Activated gamma-delta T cell (primary cell): ENCODE data around the gene EXPH5.

ENCODE experiments used
- DNase-seq: peaks from one replicate; lab custom pipeline; 2025; lab: John Stamatoyannopoulos, UW

The EXPH5 gene

DNA sequence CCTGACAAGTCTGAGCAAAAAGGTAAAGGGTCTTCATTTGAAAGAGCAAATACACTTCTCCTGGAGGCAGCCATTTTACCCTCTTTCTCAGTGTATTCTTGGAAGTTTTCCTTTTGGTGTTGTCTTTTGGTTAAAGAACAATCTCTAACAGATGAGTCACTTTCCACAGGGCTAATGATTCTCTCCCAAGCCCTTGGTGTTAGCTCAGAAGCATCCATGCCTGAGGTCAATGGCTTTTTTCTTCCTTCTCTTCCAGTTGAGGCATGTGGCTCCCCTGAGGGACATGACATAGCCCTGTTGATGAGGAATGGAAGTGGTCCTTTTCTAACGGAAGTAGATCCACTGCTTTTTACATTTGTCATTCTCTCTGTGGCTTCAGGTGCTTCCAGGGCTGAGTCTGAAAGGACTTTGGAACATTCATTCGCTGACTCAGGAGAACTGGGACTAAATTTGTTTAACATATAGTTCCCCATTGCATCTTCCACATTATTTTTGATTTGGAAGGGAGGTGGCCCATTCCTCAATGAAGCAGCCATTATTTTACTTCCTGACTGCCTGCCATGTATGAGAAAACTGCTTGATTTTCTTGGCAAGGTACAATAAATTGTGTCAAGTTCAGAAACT lies 81.6 kb downstream of the EXPH5 start:
- DNase-seq, result no peak

GRCh38 chr11:108508653-108509593 lies 84.6 kb downstream of the EXPH5 start:
- no peak for DNase-seq

DNA sequence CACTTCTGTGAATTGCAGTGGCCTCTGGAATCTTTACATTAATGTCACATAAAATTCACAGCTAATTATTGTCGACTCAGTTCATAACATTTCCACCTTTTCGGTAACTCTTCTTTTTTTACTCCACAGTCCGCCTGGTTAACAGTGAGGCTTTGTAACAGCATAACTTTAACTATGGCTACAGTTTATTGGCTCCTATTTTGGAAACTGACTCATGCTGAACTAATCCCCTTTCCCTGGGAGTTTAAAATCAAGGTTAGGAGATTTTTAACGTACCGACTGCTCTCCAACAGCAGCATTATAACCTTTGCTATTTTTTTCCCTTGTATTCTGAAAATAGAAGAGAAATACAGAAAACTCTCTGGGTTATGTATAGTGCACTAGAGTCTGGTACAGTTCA lies 92.2 kb downstream of the EXPH5 start:
- no peak for DNase-seq

- no peak for DNase-seq
These were observed 92.8 kb downstream of the EXPH5 start for GRCh38 chr11:108500721-108501120.

GRCh38 chr11:108500169-108500568 lies 93.4 kb downstream of the EXPH5 start:
- DNase-seq, result no peak

DNA sequence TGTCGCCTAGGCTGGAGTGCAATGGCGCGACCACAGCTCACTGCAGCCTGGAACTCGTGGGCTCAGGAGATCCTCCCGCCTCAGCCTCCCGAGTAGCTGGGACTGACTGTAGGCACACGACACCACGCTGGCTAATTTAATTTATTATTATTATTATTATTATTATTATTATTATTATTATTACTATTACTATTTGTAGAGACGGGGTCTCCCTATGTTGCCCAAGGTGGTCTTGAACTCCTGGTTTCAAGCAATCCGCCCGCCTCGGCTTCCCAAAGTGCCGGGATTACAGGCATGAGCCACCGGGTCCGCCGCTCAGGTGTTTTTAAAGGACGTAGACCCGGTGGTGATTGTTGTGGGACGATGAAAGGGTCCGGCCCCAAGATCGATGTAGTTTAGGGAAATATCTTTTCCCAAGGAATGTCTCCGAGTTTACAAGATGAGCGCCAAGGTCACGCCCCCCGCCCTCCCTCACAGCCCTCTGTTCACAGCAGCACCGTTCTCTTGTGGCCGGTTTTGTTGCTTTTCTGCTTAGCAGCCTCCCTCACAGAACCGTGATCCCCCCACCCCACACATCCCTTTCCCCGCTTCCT lies 94.7 kb downstream of the EXPH5 start:
- DNase-seq, result no peak

GRCh38 chr11:108498046-108498815 lies 95.3 kb downstream of the EXPH5 start, which contains the start of gene POGLUT3:
POGLUT3 (minus strand) TSS chr11:108498384; CDS start chr11:108498366, 18 bp downstream.
- DNase-seq, result peak; percentile 39

GRCh38 chr11:108497317-108498045 lies 96.1 kb downstream of the EXPH5 start:
- DNase-seq, result peak; percentile 34

DNA sequence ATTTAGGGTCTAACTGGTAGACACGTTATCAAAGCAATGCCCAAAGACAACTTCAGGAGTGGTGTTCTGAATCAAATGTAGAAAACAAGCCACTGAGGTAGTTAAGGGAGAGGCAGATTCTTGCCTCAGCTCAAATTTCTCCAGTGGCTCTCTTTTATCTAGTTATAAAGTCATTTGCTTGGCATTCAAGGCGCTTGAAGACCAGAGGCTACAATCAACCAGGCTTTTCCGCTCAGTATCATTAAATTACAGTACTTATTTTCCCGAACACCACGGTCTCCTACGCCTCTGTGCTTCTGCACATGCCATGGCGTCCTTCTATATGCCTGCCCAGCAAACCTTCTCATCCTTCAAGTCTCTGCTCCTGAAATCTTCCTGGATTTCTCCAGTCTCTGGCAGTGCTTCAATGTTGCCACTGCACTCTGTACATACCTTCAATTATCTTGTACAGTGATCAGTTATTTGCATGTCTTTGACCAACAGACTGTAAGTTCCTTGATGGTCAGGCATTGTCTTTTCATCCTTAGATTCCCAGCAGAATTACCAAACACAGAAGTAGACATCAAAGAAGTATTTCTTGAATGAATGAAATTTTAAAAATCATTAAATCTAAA lies 96.8 kb downstream of the EXPH5 start:
- DNase-seq, result no peak

GRCh38 chr11:108495326-108495725 lies 98.2 kb downstream of the EXPH5 start:
- no peak for DNase-seq

DNA sequence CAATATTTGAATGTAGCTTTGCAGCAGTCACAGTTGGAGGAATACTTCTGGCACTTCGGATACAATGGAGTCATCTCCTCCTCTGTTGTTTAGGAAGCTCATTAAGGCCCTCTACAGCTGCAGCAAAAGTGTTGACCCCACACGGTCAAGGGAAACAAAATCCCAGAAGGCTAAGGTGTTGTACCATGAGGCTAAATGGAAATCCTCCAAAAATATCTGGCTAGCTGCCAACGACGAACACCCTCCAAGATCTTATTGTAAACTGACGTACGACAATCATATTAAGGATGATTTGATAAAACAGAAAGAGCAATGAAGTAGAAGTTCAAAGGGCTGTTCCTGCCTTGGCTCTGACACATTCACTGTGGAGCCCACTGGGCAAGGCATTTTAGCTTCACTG lies 99.4 kb downstream of the EXPH5 start:
- no peak for DNase-seq

GRCh38 chr11:108491936-108492335 lies 101.6 kb downstream of the EXPH5 start:
- no peak for DNase-seq

GRCh38 chr11:108486828-108487227 lies 106.7 kb downstream of the EXPH5 start:
- DNase-seq, result no peak

- no peak for DNase-seq
These were observed 107.2 kb downstream of the EXPH5 start for GRCh38 chr11:108486331-108486730.

DNA sequence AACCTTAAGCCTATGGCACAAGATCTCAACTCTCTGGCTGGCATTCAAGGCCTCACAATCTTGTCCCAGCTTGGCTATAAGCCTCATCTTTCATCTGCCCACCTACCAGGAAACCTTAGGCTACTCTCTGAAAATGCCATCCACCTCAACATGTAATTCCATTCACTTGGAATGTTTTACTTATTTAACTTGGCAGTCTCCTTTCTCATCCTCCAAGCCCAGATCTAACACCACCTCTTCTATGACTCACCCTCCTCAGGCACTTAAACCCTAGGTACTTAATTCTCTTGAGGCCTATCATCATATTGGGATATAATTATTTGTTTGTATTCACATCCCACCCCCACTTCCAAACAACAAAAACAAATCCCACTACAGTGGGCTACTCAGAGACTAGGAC lies 110.4 kb downstream of the EXPH5 start:
- no peak for DNase-seq

GRCh38 chr11:108474664-108475463 lies 118.7 kb downstream of the EXPH5 start:
- DNase-seq, result no peak

DNA sequence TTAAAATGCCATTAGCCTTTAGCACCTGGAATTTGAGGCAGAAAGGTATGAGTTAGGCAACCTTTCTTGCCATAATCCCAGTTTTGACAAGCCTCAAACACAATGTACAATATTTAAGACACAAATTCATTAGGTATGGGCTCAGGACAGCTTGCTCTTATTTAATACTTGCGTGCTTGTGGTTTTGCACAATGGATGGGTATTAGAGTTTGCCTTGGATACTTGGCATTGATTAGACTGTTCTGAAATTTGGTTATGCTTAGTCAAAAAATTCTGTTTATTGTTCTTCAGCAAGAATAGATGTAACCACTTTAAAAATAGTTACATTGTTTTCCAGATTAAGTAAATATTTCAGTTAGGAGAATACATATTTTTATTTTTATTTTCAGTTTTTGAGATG lies 120.9 kb downstream of the EXPH5 start:
- DNase-seq, result no peak

DNA sequence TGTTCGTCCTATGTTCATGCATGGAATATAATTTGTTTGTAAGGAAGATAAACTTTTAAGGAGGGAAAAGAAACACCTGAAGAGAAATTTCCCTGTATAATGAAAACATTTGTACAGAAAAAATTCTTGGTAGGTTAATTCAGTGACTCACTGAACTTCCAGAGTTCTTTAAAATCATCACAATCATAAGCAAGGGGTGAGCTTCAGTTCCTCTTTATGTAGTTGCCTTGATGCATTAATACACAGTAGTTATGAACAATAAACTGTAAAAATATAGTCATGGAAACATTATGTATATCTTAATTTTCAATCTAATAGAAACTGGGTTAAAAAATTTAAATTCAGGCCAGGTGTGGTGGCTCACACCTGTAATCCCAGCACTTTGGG lies 125.1 kb downstream of the EXPH5 start:
- DNase-seq, result no peak

GRCh38 chr11:108467091-108467823 lies 126.3 kb downstream of the EXPH5 start, which contains the start of gene C11orf65:
C11orf65 (minus strand) TSS chr11:108467529; CDS start chr11:108461559, 5,970 bp downstream.
- peak; percentile 70 for DNase-seq
